HG03354 (cell line): Measurements from ENCODE around the gene B3GAT3.
A peak's percentile ranks its signal among the peaks of the same experiment; 100 is the strongest.
"Not testable (repeated sequence)": the region's sequence is repeated elsewhere in the genome, so short reads cannot be mapped to it uniquely, and the experiment has no call there.

Experiments
- ATAC-seq: cut with Tn5 transposase; IDR thresholded peaks from one replicate; pipeline ENCODE4 v1.9.1; 2021; ENCODE audit warnings: mild to moderate bottlenecking; ENCODE audit not compliant: unreplicated experiment, poor library complexity, severe bottlenecking

Gene B3GAT3

GRCh38 chr11:62621567-62622470, at the start of gene B3GAT3:
Gene B3GAT3 (minus strand): TSS chr11:62621986. CDS start chr11:62621947, 39 bp downstream.
- ATAC-seq, result peak; percentile 97

GRCh38 chr11:62671236-62671607, 49.4 kb upstream of the B3GAT3 start:
- no peak for ATAC-seq

- no peak for ATAC-seq
These were observed 47.8 kb upstream of the B3GAT3 start for GRCh38 chr11:62669420-62670161.

DNA sequence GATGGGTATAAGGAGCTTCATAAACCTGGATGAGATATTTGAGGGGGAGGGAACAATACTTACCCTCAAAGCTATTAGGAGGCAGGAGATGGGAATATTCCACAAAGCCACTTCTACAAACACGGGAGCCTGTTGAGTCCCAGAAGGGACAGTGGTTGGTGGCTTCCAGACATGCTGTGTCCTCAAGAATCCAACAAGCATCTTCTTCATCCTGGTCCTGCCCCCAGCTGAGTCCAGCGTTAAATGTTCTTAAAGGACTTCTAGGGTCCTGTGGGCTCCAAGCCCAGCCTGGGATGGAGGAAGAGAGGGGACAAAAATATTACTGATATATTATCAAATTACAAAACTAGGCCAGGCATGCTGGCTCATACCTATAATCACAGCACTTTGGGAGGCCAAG, 45.7 kb upstream of the B3GAT3 start:
- ATAC-seq, result no peak

DNA sequence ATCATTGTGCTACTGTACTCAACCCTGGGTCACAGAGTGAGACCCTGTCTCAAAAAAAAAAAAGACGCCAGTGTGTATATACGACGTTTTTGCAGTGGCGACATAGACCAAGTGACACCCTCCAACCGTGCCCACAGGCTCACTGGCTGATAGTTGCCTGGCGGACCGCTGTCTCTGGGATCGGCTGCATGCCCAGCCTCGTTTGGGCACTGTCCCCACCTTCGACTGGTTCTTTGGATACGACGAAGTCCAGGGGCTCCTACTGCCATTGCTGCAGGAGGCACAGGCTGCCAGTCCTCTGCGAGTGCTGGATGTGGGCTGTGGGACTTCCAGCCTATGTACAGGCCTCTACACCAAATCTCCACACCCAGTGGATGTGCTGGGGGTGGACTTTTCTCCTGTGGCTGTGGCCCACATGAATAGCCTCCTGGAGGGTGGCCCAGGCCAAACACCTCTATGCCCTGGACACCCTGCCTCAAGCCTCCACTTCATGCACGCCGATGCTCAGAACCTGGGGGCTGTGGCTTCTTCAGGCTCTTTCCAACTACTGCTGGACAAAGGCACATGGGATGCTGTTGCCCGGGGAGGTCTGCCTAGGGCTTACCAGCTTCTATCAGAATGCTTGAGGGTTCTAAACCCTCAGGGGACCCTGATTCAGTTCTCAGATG, 44.6 kb upstream of the B3GAT3 start:
- ATAC-seq, result no peak

DNA sequence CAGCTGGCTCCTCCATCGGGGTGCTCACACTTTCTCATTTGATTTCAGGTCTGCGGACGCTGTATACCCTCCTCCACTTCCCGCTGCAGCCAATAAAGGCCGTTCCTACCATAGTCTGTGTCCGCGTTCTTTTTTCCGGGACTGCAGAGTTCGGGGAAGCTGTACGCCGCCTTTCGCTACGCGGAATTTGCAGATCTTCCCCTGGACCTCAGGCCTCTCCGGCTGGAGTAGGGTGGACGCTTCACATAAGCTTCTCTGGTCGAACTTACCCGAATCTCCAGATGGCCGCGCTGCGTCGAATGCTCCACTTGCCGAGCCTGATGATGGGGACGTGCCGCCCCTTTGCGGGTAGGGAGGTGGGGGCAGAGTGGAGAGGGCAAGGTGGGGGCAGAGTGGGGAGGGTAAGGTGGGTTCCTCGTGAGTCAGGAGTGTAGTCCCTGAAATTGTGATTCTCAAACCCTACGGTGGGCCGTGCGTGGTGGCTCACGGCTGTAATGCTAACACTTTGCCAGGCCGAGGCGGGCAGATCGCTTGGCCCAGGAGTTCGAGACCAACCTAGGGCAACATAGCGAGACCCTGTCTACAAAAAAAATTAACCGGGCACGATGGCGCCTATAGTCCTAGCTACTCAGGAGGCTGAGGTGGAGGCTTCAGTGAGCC, 43.9 kb upstream of the B3GAT3 start:
- peak; percentile 11 for ATAC-seq

DNA sequence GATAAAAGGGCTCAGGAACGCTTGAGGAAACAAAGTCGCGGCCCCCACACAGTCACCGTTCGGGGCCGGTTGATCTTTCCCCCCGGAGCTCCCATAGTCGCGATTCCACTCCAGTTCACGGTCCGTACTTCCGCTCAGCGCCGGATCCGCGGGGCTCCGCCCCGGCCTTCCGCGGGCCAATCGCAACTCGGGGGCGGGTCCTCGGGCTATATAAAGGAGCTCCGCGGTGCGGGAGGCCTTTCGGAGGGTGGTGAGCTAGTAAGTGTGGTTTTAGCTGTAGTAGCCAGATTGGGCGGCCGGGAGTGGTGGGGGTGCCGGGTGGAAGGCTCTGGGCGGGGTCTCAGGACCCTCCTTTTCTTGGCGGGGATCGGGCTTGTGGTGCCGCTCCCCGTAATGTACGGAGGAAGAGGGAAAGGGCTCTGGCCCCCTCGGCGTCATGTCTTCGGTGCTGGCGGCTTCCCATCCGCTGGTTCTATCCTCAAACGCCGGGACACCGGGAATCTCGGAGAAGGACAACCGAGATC, 43.4 kb upstream of the B3GAT3 start, which contains the start of the genes C11orf98 and CSKMT:
TSS of gene C11orf98 (minus strand) at position 136 of the 524 bp plus-strand sequence. CDS start at position 95, 41 bp downstream.
TSS of gene CSKMT (plus strand) at position 238 of the 524 bp plus-strand sequence. CDS start 568 bp downstream, outside the sequence.
- peak; percentile 82 for ATAC-seq

GRCh38 chr11:62664405-62665074, 42.8 kb upstream of the B3GAT3 start:
- ATAC-seq, result peak; percentile 51

DNA sequence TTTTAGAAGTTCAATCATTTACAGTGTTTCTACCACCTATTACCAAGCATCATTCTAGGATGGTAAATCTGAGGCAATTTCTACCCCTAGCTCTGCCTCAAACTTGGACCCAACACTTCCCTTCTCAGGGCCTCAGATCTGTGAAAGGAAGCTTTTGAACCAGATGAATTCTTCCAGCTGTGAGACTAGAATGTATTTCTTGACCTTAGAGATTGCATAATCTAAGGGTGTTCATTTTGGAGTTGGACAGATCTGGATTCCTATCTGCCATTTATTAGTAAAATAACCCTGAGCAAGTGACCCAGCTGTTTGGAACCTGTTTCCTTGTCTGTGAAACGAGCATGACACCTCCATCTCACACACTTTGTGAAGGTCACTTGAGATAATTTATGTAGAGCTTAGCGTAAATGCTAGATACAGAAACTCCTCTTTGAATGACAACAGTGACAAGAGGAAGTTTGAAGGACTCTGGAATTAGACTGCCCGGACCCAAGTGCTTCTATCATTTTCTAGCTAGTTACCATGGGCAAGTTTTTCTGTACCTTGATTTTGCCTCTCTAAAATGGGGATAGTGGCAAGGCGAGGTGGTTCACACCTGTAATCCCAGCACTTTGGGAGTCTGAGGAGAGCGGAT, 35.1 kb upstream of the B3GAT3 start:
- no peak for ATAC-seq

DNA sequence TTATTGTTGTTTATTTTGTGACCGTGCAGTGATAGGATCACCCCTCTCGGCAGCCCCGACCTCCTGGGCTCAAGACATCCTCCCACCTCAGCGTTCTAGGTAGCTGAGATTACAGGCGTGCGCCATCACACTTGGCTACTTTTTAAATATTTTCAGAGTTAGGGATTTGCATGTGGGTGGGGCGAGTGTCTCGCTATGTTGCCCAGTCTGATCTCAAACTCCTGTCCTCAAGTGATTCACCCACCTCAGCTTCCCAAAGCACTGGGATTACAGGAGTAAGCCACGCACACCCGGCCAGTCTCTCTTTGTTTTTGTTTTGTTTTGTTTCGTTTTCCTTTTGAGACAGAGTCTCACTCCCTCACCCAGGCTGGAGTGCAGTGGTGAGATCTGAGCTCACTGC, 32.5 kb upstream of the B3GAT3 start:
- no peak for ATAC-seq

GRCh38 chr11:62652161-62653006, 30.6 kb upstream of the B3GAT3 start:
- no peak for ATAC-seq

- not testable (repeated sequence) for ATAC-seq
These were observed 28.5 kb upstream of the B3GAT3 start for GRCh38 chr11:62650283-62650682.

- no peak for ATAC-seq
These were observed 27.7 kb upstream of the B3GAT3 start for GRCh38 chr11:62649486-62649885.

- ATAC-seq, result no peak
These were observed 27.2 kb upstream of the B3GAT3 start for GRCh38 chr11:62648967-62649364.

GRCh38 chr11:62648185-62648966, 26.6 kb upstream of the B3GAT3 start:
- ATAC-seq, result no peak

DNA sequence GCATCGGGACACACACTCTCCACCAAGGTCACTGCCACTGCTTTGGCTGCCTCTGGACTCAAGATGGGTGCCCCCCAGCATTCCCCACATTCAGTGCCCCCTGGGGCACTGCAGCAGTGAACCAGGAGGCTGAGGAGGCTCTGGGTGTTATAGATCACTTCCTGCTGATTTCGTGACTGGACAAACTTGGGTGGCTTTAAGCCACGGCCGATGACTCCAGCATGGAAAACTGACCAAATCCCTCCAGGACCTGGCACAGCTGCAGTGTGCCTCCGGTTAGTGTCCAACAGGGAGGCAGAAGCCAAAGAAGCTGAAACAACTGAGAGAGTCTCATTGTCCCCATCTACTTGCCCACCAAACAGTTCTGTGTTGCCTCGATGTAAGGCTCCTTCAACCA, 25.8 kb upstream of the B3GAT3 start:
- no peak for ATAC-seq
